GM19452 (cell line): ENCODE measurements around the gene GGT7.

ENCODE experiments used
- ATAC-seq: cut with Tn5 transposase; IDR thresholded peaks from one replicate; pipeline ENCODE4 v1.9.1; 2021; ENCODE audit not compliant: unreplicated experiment

The GGT7 gene

GRCh38 chr20:34797012-34797995, 75.4 kb downstream of the GGT7 start:
- no peak for ATAC-seq
